Activated CD8-positive, alpha-beta memory T cell treated with anti-CD3 and anti-CD28 coated beads, Interleukin-2, amount 50 U/mL, for 24 hours (primary cell): Measurements from ENCODE around the gene CDC37.
"Not testable (repeated sequence)": the region's sequence is repeated elsewhere in the genome, so short reads cannot be mapped to it uniquely, and the experiment has no call there.

ENCODE experiments used
- DNase-seq: peaks from one replicate; pipeline ENCODE4 v3.0.0-alpha.2; 2020; ENCODE audit errors: extremely low read depth

Gene CDC37

GRCh38 chr19:10419646-10420443, 16.5 kb upstream of the CDC37 start:
- no peak for DNase-seq

GRCh38 chr19:10419200-10419645, 15.9 kb upstream of the CDC37 start:
- DNase-seq: no peak

DNA sequence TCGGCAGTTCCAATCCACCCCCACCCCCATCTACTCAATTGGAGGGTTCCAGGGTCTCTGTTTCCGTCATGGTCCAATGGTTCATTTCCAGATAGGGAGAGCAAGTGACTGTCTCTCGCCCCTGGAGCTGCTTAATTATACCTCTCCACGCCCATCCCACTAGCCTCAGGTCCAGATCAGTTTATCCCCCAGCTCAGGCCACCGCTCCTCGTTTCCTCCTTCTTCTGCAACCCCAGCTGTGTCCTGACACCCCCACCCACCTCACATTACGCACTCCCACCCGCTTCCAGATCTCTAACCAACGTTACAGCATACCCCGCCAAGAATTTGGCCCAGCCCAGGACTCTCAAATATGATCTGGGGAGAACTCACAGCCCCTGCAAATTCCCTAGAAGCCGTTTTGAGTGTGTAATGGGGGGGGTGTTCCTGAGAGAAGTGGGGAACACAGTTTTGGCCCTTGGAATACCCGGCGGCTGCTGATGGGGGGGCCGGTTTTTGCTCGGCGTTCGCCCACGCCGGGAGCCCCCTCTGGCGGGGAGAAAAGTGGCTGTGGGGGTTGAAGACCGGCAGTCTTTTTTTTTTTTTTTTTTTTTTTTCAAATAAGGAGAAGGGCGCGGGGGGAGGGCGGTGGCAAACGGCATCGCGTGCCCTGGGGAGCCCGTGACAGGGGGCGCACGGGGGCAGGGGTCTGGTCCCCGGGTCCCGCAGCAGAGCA, 15.3 kb upstream of the CDC37 start:
- DNase-seq: no peak

DNA sequence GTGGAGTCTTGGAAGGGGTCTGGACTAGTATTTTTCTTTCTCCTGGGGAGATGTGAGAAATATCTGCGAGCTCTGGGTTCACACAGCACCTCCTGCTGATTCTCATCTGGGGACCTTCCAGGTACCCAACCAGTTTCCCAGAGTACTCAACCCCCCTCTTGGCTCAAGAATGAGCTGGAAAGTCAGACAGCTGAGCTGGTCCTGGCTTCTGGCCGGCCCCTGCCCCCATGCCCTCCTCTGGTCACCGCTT, 14.8 kb upstream of the CDC37 start:
- no peak for DNase-seq

DNA sequence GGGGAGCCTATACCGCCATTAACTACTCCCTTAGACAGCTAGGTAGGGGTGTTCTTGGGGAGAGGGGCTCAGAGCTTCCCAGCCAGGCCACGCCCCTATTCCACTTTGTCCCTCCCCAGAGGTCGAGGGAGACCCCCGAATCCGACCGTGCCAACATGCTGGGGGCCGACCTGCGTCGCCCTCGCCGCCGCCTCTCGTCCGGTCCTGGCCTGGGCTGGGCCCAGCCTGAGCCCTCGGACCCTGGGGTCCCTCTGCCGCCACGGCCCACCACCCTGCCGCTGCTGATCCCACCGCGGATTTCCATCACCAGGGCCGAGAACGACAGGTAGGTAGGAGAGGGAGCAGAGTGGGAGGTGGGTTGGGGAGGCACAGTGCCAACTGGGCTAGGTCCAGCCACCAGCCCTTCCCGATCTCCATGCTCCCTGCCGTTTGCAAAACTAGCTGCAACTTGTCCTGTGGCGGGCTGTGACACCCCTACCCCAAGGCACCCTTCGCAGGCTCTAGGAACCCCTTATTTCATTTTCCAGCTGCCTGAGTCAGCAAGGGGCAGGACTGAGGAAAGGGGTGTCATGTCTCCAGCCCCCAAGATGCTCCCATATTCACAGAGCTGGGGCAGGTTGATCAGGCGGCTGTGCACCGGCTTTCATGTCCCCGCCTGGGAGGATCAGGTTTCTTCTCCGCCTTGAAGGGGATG, 14.3 kb upstream of the CDC37 start:
- DNase-seq: no peak

- DNase-seq: peak; percentile 80
These were observed 13.3 kb upstream of the CDC37 start for GRCh38 chr19:10416380-10417257.

DNA sequence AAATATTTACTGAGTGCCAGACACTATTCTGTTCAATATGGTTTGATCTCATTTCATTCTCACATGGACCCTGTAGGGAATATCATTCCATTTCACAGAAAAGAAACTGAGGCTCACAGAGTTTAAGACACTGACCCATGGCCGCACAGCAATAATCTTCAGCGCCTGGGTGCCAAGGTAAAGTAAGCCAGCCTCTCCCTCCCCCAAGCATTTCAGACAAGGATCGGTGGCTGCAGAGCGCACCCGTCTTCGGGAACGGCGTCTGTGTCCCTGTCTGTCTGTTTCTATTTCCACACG, 12.7 kb upstream of the CDC37 start:
- no peak for DNase-seq

DNA sequence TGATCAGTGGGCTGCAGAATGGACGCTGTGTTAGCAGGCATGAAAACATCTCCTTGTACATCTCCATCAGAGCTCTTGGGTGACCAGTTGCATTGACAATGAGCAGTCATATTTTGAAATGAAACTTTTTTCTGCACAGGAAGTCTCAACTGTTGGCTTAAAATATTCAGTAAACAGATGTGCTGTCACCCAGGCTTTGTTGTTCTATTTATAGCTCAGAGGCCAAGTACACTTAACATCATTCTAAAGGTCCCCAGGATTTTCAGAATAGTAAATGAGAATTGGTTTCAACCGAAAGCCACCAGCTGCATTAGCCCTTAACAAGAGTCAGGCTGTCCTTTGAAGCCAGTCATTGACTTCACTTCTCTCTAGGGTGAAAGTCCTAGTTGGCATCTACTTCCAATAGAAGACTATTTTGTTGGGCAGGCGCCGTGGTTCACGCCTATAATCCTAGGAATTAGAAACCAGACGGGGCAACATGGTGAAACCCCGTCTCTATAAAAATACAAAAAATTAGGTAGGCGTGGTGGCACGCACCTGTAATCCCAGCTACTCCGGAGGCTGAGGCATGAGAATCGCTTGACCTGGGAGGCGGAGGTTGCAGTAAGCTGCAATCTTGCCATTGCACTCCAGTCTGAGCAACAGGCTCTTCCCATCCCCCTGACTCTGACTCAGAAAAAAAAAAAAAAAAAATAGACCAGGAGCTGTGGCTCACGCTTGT, 9.1 kb upstream of the CDC37 start:
- DNase-seq: no peak

DNA sequence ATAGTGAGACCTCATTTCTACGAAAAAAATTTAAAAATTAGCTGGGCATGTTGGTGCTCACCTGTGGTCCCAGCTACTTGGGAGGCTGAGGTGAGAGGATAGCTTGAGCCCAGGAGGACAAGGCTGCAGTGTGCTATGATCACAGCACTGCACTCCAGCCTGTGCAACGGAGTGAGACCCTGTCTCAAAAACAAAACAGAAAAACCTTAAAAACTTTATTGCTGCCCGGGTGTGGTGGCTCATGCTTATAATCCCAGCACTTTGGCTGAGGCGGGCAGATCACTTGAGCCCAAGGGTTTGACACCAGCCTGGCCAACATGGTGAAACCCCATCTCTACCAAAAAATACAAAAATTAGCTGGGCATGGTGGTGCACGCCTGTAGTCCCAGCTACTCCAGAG, 7.9 kb upstream of the CDC37 start:
- not testable (repeated sequence) for DNase-seq

- no peak for DNase-seq
These were observed 5.4 kb upstream of the CDC37 start for GRCh38 chr19:10408511-10409283.

GRCh38 chr19:10407096-10407495, 3.8 kb upstream of the CDC37 start:
- no peak for DNase-seq

- no peak for DNase-seq
These were observed 2.8 kb upstream of the CDC37 start for GRCh38 chr19:10406191-10406590.

DNA sequence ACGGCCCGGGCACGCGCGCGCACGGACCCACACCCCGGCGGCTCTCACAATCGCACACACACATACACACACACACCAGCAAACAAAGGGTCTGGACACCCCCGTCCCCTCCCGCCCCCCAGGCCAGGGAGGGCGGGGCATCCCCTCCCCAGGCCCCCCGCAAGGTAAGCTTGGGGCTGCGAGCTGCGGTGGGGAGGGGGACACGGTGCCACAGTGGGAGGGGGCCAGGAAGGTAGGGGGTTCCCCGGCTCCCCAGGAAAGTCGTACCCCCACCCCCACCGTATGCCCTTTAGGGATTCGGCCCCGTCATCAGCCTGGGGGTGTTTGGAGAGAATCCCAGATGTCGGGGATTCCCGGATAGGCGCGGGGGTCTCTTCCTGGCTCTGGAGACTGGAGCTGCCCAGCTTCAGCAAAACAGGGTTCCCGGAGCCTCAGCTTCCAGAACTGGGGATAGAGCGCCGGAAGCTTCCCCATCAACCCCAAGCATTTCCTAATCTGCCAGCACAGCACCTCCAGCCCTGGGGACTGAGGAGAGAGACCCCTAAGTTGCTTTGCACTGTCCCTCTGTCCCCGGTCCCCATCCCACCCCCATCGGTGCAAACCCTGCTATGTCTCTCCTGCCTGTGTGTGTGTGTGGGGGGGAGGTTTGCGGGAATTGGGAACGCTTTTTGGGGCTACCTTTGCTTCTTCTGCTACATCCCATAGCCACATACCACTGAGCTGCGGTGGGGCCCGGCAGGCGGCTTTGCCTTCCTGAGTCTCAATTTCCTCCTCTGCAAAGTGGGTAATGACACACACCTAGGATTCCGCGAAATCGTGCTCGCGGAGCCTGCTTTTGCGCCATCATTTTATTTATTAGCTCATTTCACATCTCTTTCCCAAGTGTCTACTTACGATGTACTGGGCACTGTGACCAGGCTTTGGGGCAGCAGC, 1.8 kb upstream of the CDC37 start:
- no peak for DNase-seq

DNA sequence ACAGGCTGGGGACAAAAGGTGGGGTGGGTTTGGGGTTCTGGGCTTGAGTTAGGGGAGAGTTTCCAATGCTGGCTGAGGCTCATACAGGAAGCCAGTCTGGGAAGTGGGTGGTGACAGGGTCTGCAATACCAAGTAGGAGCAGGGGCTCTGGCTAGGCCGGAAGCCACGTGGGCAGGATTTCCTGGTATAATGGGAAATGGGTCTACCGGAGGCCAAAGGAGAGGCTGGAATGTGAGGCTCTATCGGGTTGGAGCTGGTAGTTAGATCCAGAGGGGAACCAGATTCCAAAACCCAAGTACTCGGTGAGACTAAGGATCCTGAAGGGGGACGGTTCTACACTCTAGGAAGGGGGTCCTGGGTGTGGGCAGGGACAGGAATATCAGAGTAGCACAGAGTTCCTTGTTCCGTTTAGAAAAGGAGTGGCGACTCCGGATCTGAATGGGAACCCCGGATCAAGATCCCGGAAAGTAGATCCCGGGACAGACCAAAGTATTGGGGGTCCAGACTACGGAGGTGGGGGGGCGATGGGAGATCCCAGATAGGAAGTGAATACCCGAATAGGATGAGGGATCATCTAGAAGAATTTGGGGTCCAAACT, 802 bp downstream of the CDC37 start:
- DNase-seq: no peak

- no peak for DNase-seq
These were observed 3.5 kb downstream of the CDC37 start for GRCh38 chr19:10399878-10400277.

DNA sequence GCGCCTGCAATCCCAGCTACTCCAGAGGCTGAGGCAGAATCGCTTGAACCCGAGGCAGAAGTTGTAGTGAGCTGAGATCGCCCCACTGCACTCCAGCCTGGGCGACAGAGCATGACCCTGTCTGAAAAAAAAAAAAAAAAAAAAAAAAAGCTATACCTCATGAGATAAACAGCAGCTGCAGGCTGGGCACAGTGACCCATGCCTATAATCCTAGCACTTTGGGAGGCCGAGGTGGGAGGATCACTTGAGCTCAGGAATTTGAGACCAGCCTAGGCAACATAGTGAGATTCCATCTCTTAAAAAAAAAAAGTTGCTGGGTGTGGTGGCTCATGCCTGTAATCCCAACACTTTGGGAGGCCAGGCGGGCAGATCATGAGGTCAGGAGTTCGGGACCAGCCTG, 4.0 kb downstream of the CDC37 start:
- not testable (repeated sequence) for DNase-seq

DNA sequence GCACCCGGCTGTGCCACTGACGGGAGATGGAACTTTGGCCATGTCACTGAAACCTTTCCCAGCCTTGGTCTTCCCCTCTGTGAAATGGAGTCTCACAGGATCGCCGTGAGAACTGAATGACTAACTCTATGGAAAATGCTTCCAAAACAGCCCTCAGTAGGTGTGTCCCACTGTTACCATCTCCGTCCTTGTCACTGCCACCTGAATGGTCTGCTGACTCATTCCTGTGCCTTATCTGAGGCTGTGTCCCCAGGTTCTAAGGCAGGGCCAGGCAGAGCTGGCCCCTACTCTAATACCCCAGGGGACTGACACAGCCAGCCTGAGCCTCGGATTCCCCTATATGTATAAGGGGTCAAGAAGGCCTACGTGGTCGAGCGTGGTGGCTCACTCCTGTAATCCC, 4.5 kb downstream of the CDC37 start:
- DNase-seq: no peak

DNA sequence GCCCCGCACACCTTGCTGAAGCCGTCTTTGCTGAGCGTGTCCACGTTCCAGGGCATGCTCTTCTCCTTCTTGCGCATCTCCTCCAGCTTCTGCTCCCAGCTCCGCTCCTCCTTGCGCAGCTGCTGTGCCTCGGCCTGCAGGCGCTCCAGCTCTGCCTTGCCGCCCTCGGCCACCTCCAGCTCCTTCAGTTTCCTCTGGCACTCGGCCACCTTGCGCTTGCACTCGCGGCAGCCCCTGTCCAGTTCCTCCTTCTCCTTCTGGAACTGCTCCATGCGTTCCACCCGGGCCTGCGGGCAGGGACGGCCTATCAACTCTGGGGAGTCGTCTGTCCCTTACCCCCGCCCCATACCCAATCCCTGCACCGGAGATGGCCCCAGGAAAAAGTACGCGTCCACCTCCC, 7.4 kb downstream of the CDC37 start:
- DNase-seq: no peak

- no peak for DNase-seq
These were observed 7.9 kb downstream of the CDC37 start for GRCh38 chr19:10395436-10395835.
